NB4 (cell line): ENCODE results near the gene DYSF.
A peak's percentile ranks its signal among the peaks of the same experiment; 100 is the strongest.

Source experiments
- DNase-seq: peaks from one replicate; pipeline ENCODE4 v3.0.0; 2010; ENCODE audit warnings: low read depth
- H3K4me3 ChIP-seq: one replicate; pipeline ENCODE4 v1.5.1; 2011; ENCODE audit warnings: mild to moderate bottlenecking, low read depth, low read length, moderate library complexity
- MYC ChIP-seq: IDR thresholded peaks from 2 replicates; pipeline ENCODE4 v1.6.1; 2011; ENCODE audit warnings: low read depth, low read length
- POLR2A ChIP-seq: IDR thresholded peaks from 2 replicates; pipeline ENCODE4 v1.6.1; 2011; ENCODE audit warnings: mild to moderate bottlenecking; ENCODE audit not compliant: insufficient read length; ENCODE audit errors: extremely low read depth
- TF ChIP-seq, protein P1 (sequence below): IDR thresholded peaks from one replicate; pipeline ENCODE4 v1.5.1; 2012; ENCODE audit warnings: low read depth, low read length
- TF ChIP-seq, protein P2 (sequence below): IDR thresholded peaks from 2 replicates; pipeline ENCODE4 v1.6.1; 2011; ENCODE audit warnings: low read depth, low read length

DYSF gene

DNA sequence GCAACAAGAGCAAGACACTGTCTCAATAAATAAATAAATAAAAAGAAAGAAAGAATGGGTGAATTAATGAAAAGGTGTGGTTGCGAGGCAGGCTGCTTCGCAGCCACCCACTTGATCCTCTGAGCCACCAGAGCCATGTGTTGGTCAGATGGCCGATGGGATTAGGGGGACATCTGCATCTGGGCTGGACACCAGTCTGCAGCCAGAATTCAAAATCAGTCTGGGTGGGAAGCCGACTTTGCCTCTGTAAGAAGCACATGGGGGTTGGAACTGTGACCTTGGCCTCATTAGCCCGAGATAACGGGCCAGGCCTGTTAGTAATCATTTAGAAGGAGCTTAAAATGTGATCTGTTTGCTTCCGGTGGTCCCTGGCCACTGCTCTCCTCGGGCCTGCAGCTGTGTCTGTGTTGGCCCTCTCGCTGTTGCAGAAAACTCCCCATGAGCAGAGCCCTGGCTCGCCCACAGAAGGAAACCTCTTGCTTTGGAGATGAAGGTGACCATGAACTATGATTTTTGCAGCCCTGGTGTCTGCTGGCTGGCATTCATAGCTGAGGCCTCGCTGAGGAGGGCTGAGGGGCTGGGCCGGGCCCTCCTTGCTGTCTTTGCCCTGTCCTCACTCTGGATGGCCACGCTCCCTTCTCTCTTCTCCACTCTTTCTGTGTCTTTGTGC, 94.4 kb downstream of the DYSF start:
- no peak for DNase-seq
- TF ChIP-seq POLR2A (no peak), MYC (no peak)
- TF ChIP-seq, protein P1, sequence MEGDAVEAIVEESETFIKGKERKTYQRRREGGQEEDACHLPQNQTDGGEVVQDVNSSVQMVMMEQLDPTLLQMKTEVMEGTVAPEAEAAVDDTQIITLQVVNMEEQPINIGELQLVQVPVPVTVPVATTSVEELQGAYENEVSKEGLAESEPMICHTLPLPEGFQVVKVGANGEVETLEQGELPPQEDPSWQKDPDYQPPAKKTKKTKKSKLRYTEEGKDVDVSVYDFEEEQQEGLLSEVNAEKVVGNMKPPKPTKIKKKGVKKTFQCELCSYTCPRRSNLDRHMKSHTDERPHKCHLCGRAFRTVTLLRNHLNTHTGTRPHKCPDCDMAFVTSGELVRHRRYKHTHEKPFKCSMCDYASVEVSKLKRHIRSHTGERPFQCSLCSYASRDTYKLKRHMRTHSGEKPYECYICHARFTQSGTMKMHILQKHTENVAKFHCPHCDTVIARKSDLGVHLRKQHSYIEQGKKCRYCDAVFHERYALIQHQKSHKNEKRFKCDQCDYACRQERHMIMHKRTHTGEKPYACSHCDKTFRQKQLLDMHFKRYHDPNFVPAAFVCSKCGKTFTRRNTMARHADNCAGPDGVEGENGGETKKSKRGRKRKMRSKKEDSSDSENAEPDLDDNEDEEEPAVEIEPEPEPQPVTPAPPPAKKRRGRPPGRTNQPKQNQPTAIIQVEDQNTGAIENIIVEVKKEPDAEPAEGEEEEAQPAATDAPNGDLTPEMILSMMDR, result no peak
- TF ChIP-seq, protein P2, sequence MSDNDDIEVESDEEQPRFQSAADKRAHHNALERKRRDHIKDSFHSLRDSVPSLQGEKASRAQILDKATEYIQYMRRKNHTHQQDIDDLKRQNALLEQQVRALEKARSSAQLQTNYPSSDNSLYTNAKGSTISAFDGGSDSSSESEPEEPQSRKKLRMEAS, result no peak
- H3K4me3 ChIP-seq, result no peak overlapping the region

DNA sequence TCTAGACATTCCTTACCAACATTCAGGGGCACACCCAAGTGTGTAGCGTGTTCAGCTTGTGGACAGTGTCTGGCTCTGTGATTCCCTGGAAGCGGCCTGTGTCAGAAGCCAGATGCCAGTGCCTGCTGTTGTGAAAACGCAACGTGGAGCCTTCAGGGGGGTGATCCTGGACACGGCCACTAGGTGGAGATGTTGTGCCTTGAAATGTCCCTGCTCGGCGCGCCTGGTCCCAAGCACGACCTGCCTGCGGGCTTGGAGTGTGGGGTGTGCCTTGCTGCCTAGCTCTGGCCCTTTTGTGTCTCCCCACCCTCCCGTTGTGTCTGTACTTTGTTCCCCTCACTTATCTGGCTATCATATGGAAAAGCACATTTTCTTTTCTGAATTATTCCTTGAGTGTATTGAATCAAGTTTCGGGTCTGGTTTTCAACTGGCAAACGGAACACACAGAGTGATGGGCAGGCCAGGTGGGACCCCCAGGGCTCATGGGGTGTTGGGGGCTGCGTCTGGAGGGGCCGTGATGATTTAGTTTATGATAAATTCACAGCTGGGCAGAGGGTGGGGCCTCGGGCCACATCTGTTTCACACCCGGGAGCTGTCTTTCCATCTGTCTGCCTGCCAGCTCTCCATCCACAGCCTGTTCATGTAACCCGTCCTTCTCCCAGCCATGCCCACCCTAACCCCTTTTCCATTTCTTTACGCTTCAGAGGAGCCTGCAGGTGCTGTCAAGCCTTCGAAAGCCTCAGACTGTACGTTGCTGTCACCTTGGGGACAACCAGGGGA, 95.5 kb downstream of the DYSF start:
- DNase-seq, result peak; percentile 83
- TF ChIP-seq, protein P1, result peak; percentile 76
- TF ChIP-seq MYC, result peak; percentile 71
- no peak for TF ChIP-seq POLR2A
- TF ChIP-seq, protein P2, result peak; percentile 51; the same call in 1 of the 2 replicates
- H3K4me3 ChIP-seq, result no peak overlapping the region

DNA sequence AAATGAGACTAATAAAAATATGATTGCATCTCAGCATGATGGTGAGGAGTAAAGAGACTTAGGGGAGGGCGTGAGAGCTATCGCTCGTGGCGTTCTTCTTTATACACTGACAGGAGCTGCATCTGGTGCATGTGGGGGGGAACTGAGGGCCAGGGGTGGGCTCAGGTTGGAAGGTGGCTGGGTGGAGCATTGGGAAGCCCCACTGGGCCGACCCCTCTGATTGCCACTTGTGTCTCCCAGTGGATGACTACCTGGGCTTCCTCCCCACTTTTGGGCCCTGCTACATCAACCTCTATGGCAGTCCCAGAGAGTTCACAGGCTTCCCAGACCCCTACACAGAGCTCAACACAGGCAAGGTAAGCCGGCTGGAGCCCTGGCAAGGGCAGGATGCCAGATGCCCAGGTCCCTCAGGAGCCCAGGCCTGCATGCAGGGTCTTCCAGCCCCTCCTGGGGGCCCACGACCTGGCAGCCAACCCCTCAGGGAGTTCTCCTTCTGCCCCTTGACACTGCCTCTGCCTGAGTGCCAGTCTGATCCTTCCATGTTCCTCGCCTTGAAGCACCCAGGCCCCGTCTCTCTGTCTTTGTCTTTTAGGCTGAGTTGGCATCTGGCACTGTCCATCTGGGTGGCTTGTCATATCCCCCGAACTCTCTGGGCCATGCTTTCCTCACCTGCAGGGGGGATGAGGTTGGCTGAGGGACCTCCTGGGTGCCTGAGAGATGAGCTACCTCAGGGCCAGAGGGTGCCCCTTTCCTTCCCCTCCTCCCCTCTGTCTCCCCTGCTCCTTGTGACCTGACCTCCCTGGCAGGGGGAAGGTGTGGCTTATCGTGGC, 97.7 kb downstream of the DYSF start:
- no peak overlapping the region for H3K4me3 ChIP-seq
- no peak for DNase-seq
- TF ChIP-seq, protein P2, result no peak
- TF ChIP-seq POLR2A (no peak), MYC (no peak)
- TF ChIP-seq, protein P1, result no peak

DNA sequence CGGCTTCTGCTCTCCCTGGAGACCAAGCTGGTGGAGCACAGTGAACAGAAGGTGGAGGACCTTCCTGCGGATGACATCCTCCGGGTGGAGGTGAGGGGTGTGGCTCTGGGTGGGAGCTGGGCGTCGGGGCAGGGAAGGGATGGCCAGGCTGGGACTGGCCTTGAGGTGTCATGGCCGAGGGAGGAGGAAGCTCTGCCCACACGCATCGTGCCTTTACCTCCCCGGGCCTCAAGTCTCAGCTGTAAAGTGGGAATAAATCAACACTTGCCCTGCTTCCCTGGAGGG, 98.2 kb downstream of the DYSF start:
- DNase-seq, result no peak
- TF ChIP-seq, protein P1, result no peak
- TF ChIP-seq POLR2A, result no peak
- no peak for TF ChIP-seq MYC
- TF ChIP-seq, protein P2, result no peak
- H3K4me3 ChIP-seq, result no peak overlapping the region

DNA sequence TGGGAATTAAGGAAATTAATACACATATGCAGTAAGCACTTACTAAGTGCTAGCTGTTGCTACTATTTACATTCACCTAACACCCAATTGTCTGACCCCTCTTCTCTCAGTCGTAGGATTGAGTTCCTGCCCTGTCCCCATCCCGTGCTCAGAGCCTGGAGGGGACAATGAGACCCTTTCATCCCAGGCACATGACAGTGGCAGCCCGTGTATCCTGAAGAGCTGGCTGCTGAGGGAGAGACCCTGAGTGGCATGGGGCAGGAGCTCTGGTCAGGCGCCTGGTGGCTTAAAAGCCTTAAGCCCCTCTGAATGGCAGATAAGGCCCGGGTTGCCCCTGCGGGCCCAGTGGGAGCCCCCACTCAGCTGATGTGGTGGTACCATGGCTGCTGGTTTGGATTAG, 99.0 kb downstream of the DYSF start:
- H3K4me3 ChIP-seq, result no peak overlapping the region
- TF ChIP-seq POLR2A (no peak), MYC (no peak)
- TF ChIP-seq, protein P1, result no peak
- TF ChIP-seq, protein P2, result no peak
- no peak for DNase-seq
